Glutamatergic neuron (in vitro differentiated cells): ENCODE measurements around the gene IL1RAPL2. TPM values are rescaled to one million over a fixed set of nuclear protein-coding genes. Genes with fewer than 3 reads are reported as not detected.

Source experiments
- DNase-seq: peaks from one replicate; pipeline ENCODE4 v3.0.0; 2022
- H3K27ac Mint-ChIP-seq: one replicate; pipeline ENCODE4 v1.8.0; 2020; ENCODE audit warnings: mild to moderate bottlenecking, mixed read lengths, inconsistent platforms; ENCODE audit not compliant: unreplicated experiment
- H3K27me3 Mint-ChIP-seq: one replicate; pipeline ENCODE4 v1.8.0; 2020; ENCODE audit warnings: mild to moderate bottlenecking, moderate library complexity, mixed read lengths, inconsistent platforms; ENCODE audit not compliant: unreplicated experiment
- H3K36me3 Mint-ChIP-seq: one replicate; pipeline ENCODE4 v1.8.0; 2020; ENCODE audit warnings: mild to moderate bottlenecking, mixed read lengths, inconsistent platforms; ENCODE audit not compliant: unreplicated experiment
- H3K4me1 Mint-ChIP-seq: one replicate; pipeline ENCODE4 v1.8.0; 2020; ENCODE audit warnings: mild to moderate bottlenecking, low read depth, mixed read lengths, inconsistent platforms; ENCODE audit not compliant: unreplicated experiment
- H3K4me3 Mint-ChIP-seq: one replicate; pipeline ENCODE4 v1.8.0; 2020; ENCODE audit warnings: mild to moderate bottlenecking, mixed read lengths, inconsistent platforms; ENCODE audit not compliant: unreplicated experiment
- H3K9me3 Mint-ChIP-seq: one replicate; pipeline ENCODE4 v1.8.0; 2020; ENCODE audit warnings: mild to moderate bottlenecking, moderate library complexity, mixed read lengths, inconsistent platforms; ENCODE audit not compliant: unreplicated experiment
- total RNA-seq: library from RNA; stranded (reverse); fragmentation: NEBNext Ultra II Directional; extraction: Animal tissue kit (Norgen Biotek cat#: 25700); gene quantifications from one replicate; pipeline ENCODE4 v1.2.1, GENCODE V29; 2021; ENCODE audit not compliant: unreplicated experiment
- TF ChIP-seq, protein P1 (sequence below): fragments of 200-600 bp; sonication (generic); IDR thresholded peaks from one replicate; pipeline ENCODE4 v1.5.0; 2021; ENCODE audit not compliant: partially characterized antibody, unreplicated experiment

Gene IL1RAPL2
- total RNA-seq, 1 donor from 2014 or later, result 0.76 TPM

DNA sequence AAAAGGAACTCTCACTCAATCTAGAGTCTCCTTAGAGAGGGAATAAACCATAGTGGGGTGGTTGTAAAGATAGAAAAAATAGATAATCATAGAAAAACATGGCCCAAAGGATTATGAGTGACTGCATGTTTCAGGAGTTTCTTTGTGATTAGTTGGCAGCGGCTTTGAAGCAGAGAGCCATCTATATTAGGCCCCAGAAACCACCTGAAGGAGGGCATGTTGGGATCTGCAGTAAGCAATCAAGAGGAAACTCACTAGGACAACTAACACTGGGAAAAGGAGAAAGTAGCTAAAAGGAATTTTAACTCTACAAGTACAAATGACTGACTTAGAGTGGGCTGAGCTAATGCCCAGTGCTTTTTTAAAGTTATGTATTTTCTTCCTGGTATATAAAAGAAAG is 987.1 kb downstream of the IL1RAPL2 start:
- H3K4me1 Mint-ChIP-seq, result peaks cover 3% of the 10 kb centered on the region
- H3K27ac Mint-ChIP-seq, result no peak overlapping the region
- TF ChIP-seq, protein P1, sequence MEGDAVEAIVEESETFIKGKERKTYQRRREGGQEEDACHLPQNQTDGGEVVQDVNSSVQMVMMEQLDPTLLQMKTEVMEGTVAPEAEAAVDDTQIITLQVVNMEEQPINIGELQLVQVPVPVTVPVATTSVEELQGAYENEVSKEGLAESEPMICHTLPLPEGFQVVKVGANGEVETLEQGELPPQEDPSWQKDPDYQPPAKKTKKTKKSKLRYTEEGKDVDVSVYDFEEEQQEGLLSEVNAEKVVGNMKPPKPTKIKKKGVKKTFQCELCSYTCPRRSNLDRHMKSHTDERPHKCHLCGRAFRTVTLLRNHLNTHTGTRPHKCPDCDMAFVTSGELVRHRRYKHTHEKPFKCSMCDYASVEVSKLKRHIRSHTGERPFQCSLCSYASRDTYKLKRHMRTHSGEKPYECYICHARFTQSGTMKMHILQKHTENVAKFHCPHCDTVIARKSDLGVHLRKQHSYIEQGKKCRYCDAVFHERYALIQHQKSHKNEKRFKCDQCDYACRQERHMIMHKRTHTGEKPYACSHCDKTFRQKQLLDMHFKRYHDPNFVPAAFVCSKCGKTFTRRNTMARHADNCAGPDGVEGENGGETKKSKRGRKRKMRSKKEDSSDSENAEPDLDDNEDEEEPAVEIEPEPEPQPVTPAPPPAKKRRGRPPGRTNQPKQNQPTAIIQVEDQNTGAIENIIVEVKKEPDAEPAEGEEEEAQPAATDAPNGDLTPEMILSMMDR, result no peak
- no peak for DNase-seq
- H3K4me3 Mint-ChIP-seq, result no peak overlapping the region
- no peaks in the 10 kb centered on the region for H3K9me3 Mint-ChIP-seq
- H3K36me3 Mint-ChIP-seq, result no peaks in the 10 kb centered on the region
- H3K27me3 Mint-ChIP-seq, result no peaks in the 10 kb centered on the region

DNA sequence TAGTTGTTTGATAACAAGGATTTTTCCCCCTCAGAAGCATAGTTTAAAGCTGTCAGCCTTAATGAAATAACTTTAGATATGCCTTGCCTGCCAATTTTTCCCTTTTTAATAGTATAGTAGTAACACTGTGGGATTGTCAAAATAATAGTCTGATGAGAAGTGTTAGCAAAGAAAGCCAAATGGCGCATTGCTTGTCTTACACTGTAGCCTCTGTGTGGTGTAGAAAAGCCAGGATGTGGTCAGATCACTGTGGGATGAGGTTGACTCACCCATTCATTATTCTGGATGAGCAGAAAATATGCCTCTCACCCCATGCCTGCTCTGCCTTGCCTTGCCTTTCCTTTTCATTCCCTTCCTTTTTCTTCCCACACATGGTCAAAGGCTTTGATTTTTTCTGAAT is 998.5 kb downstream of the IL1RAPL2 start:
- Mint-ChIP-seq H3K27ac (peak overlapping the region; percentile 28), H3K36me3 (no peaks in the 10 kb centered on the region), H3K4me3 (no peak overlapping the region), H3K9me3 (peaks cover 9% of the 10 kb centered on the region), H3K27me3 (peaks cover 5% of the 10 kb centered on the region), H3K4me1 (peaks cover 24% of the 10 kb centered on the region)
- no peak for DNase-seq
- TF ChIP-seq, protein P1, result no peak

DNA sequence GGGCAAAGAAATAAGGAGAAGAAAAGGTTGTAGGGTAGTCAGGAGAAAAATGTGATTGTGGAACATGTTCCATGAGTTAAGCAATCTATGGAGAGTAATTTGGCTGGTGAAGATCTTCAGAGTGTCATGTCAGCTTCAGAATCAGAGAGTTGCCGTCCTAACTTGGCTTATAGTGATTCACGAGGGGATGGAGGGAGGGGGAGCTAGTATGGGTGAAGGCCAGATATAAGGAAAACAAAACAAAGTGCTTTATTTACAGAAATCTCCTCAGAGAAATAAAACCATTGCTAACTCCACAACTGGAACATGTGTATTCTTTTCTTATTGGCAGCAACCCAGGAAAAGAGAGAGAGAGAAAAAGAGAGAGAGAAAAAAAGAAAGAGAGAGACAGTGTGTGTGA is 999.9 kb downstream of the IL1RAPL2 start:
- Mint-ChIP-seq H3K4me3 (peak overlapping the region; percentile 28), H3K36me3 (no peaks in the 10 kb centered on the region), H3K27me3 (peaks cover 5% of the 10 kb centered on the region), H3K9me3 (peaks cover 9% of the 10 kb centered on the region), H3K27ac (peak overlapping the region; percentile 97), H3K4me1 (peaks cover 24% of the 10 kb centered on the region)
- TF ChIP-seq, protein P1, result no peak
- DNase-seq, result no peak

DNA sequence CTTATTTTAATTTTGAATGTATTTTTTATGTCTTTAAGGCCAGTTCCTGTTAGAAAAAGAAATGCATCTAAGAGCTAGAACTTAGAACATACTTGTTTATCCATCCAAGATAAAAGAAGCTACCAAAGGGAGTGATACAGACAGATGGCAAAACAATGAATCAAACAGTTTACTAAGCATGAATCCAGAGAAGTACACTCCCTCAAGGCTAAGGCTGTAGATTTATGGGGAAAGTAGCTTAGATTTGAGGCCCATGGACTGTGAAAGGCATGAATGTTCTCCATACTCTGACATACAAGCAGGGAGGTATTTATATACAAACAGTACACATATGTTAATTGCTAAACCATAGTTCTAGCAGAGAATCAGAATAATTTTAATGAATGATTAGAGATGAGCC is 1001.1 kb downstream of the IL1RAPL2 start:
- H3K4me3 Mint-ChIP-seq, result peak overlapping the region; percentile 50
- H3K27ac Mint-ChIP-seq, result peak overlapping the region; percentile 97
- no peak for DNase-seq
- no peaks in the 10 kb centered on the region for H3K36me3 Mint-ChIP-seq
- TF ChIP-seq, protein P1, result no peak
- H3K4me1 Mint-ChIP-seq, result peaks cover 24% of the 10 kb centered on the region
- peaks cover 9% of the 10 kb centered on the region for H3K9me3 Mint-ChIP-seq
- peaks cover 5% of the 10 kb centered on the region for H3K27me3 Mint-ChIP-seq

DNA sequence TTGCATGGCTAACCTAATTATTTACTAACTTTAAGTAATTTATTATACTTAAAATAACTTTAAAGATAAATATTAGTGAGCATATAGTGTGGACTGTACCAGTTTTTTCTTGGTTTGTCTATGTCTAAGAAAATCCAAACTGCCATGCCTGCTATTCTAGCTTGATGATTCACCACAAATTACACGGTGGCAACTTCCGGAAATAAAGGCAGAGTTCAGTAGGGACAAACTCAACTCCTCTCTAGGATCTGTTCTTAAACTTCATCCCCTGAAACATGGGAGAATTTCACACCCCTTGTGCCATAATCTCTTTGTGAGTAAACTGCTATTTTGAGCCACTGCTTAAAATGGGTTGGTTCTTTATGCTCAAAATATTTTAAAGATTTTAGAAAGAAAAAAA is 1042.7 kb downstream of the IL1RAPL2 start:
- Mint-ChIP-seq H3K4me3 (no peak overlapping the region), H3K27ac (no peak overlapping the region), H3K27me3 (no peaks in the 10 kb centered on the region), H3K36me3 (no peaks in the 10 kb centered on the region), H3K9me3 (no peaks in the 10 kb centered on the region), H3K4me1 (no peaks in the 10 kb centered on the region)
- no peak for DNase-seq
- TF ChIP-seq, protein P1, result no peak
